ENCODE measurements around the gene SNX30.

SNX30 gene

GRCh38 chr9:112914524-112914923 is 164.0 kb downstream of the SNX30 start:
- DNase-seq (ENCODE audit: low read depth in 2 of 3, low spot score in 2 of 3): no peak

DNA sequence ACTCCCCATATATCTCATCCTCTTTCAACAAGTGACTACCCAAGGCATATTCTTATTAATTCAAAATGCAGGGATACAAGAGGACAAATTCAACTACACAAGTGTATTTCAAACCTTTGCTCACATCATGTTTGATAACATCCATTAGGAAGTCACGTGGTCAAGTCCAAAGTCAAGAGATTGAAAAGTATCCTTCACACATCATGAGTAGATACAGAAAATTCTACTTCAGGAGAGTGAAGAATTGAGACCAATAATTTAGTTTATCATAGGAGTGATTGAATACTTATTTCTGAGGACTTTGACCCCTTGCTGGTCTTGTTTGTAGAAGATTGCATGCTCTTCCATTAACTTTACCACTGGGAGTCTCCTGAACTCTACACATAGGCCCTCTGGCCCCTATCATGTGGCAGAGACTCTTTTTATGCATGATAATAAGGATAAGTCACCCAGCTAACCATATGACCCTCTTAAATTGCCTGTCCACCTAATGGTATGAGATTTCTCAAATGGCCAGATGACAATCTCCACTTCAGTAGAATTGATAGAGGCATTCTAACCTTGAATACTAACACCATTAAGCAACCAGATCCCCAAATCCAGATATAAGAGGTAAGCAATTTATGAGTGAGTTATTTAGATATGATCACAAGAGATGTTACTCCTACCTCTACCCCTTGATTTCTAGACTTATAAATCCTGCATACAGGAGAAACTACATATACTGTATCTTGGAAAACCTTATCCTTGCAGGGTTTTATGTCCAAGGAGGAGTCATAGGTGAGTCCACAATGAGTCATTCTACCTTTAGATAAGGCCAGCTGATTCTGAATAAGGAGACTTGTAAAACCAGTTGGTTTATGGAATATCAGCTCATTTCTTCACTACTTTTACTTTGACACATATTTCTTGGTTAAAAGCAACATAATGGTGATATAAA is 166.8 kb downstream of the SNX30 start:
- no peak for DNase-seq (ENCODE audit: low read depth in 2 of 3, low spot score in 2 of 3)

GRCh38 chr9:112917987-112918362 is 167.4 kb downstream of the SNX30 start:
- DNase-seq (ENCODE audit: low read depth in 2 of 3, low spot score in 2 of 3): no peak

- no peak for DNase-seq (ENCODE audit: low read depth in 2 of 3, low spot score in 2 of 3)
These were observed 171.0 kb downstream of the SNX30 start for GRCh38 chr9:112921549-112921948.

Data from activated CD8-positive, alpha-beta memory T cell treated with anti-CD3 and anti-CD28 coated beads for 48 hours (primary cell).